Endothelial cell of umbilical vein (primary cell): ENCODE measurements around the gene SESN1. TPM values are rescaled to one million over a fixed set of nuclear protein-coding genes. Genes with fewer than 3 reads are reported as not detected.
"Not testable (repeated sequence)": the region's sequence is repeated elsewhere in the genome, so short reads cannot be mapped to it uniquely, and the experiment has no call there.

Source experiments
- BruUV-seq: library from RNA; stranded (reverse); fragments of 400-500 nt; replicated peaks from 2 replicates; lab custom pipeline; 2021; lab: Mats Ljungman, UMichigan
- CTCF ChIA-PET: fragments of 300-600, 350-600 bp; sonication (Branson Sonifier 250); formaldehyde crosslinking; loops from one replicate; lab custom pipeline; 2021; ENCODE audit warnings: antibody characterized with exemption, inconsistent platforms; lab: Charles Lee
- POLR2A ChIA-PET: fragments of 300-600, 350-600 bp; sonication (Branson Sonifier 250); formaldehyde crosslinking; loops from one replicate; lab custom pipeline; 2021; ENCODE audit warnings: antibody characterized with exemption, inconsistent platforms; lab: Charles Lee
- DNase-seq: peaks from one replicate; pipeline ENCODE4 v3.0.0-alpha.2; 2011; ENCODE audit warnings: low read depth, low spot score
- FAIRE-seq: peaks from 2 replicates; lab custom pipeline; 2011; peaks lifted over from hg19 to GRCh38; lab: Jason Lieb, UNC
- H2AFZ ChIP-seq: 2 replicates; pipeline ENCODE4 v1.6.0; 2012; ENCODE audit warnings: low read depth, low read length, control low read depth, inconsistent platforms
- H3K27ac ChIP-seq: 2 replicates; pipeline ENCODE4 v1.5.1; 2011; ENCODE audit warnings: low read depth, mild to moderate bottlenecking, control low read depth, low read length, moderate library complexity; ENCODE audit not compliant: insufficient read depth
- H3K27me3 ChIP-seq, 2 experiments: 2 replicates each; pipeline versions ENCODE4 v1.6.0 to v1.6.1; 2011; ENCODE audit warnings: low read length in 2 of 2, mixed read lengths in 1 of 2; ENCODE audit not compliant: control insufficient read depth in 2 of 2, insufficient read depth in 2 of 2
- H3K36me3 ChIP-seq, 2 experiments: 2 replicates in 1 of 2; 3 replicates in 1 of 2; pipeline ENCODE4 v1.5.1; 2011; ENCODE audit warnings: low read length in 2 of 2, mild to moderate bottlenecking in 1 of 2, moderate library complexity in 1 of 2; ENCODE audit not compliant: control insufficient read depth in 2 of 2, insufficient read depth in 2 of 2; ENCODE audit errors: extremely low read depth in 1 of 2
- H3K4me1 ChIP-seq: 3 replicates; pipeline ENCODE4 v1.5.1; 2011; ENCODE audit warnings: mild to moderate bottlenecking, low read length; ENCODE audit not compliant: control insufficient read depth, insufficient read depth; ENCODE audit errors: extremely low read depth
- H3K4me2 ChIP-seq: 2 replicates; pipeline ENCODE4 v1.6.1; 2011; ENCODE audit warnings: low read length, control low read depth, mixed read lengths; ENCODE audit not compliant: insufficient read depth
- H3K4me3 ChIP-seq, 3 experiments: fragments of 200-600 bp in 1 of 3; sonication (generic), shearing (Covaris generic) in 1 of 3; replicated peaks in 1 of 3; 2 replicates each; pipeline ENCODE4 v1.5.1; 2011 to 2016; ENCODE audit warnings: control low read depth in 3 of 3, low read length in 3 of 3, mild to moderate bottlenecking in 2 of 3, inconsistent platforms in 1 of 3, low read depth in 1 of 3, moderate library complexity in 1 of 3; ENCODE audit not compliant: insufficient read depth in 1 of 3
- H3K79me2 ChIP-seq: 2 replicates; pipeline ENCODE4 v1.6.0; 2012; ENCODE audit warnings: low read length, inconsistent platforms; ENCODE audit not compliant: control insufficient read depth, insufficient read depth
- H3K9ac ChIP-seq: replicated peaks from 2 replicates; pipeline ENCODE3; 2011; ENCODE audit warnings: low read length, control low read depth; ENCODE audit not compliant: insufficient read depth; ENCODE audit errors: extremely low read depth
- H3K9me1 ChIP-seq: replicated peaks from 3 replicates; pipeline ENCODE4 v1.6.0; 2011; ENCODE audit warnings: mild to moderate bottlenecking, low read length; ENCODE audit not compliant: control insufficient read depth, insufficient read depth; ENCODE audit errors: extremely low read depth
- H3K9me3 ChIP-seq: replicated peaks from 2 replicates; pipeline ENCODE4 v1.5.1; 2012; ENCODE audit warnings: low read length, inconsistent platforms; ENCODE audit not compliant: control insufficient read depth, insufficient read depth
- H4K20me1 ChIP-seq: replicated peaks from 2 replicates; pipeline ENCODE3; 2011; ENCODE audit warnings: mild to moderate bottlenecking, low read length; ENCODE audit not compliant: control insufficient read depth, insufficient read depth; ENCODE audit errors: extremely low read depth
- EZH2 ChIP-seq: IDR thresholded peaks from 2 replicates; pipeline ENCODE4 v1.6.1; 2012; ENCODE audit warnings: borderline replicate concordance, low read depth, mild to moderate bottlenecking, moderate library complexity, low read length, inconsistent platforms; ENCODE audit not compliant: severe bottlenecking
- GATA2 ChIP-seq: IDR thresholded peaks from 2 replicates; pipeline ENCODE4 v1.7.0; 2011; ENCODE audit warnings: low read depth, mild to moderate bottlenecking, moderate library complexity, mixed read lengths, low read length; ENCODE audit not compliant: insufficient read length, insufficient read depth
- POLR2A ChIP-seq: IDR thresholded peaks from 2 replicates; pipeline ENCODE4 v1.6.1; 2012; ENCODE audit warnings: low read depth, mild to moderate bottlenecking, control low read depth, low read length
- dilution Hi-C: fragments of 300-500 bp; cut with MboI; formaldehyde crosslinking; loops from one replicate; pipeline ENCODE4 v1.15.0; 2019; ENCODE audit warnings: low sequenced_read_pairs; ENCODE audit not compliant: extremely low pct_ligation_motif_present
- intact Hi-C: fragments of 100-400 bp; cut with micrococcal nuclease; formaldehyde crosslinking; loops from one replicate; pipeline ENCODE4 v1.10.0; 2022
- polyA plus RNA-seq, 4 experiments: library from polyadenylated mRNA; depleted of rRNA in 3 of 4; stranded (reverse) in 3 of 4; unstranded in 1 of 4; fragments of >200 nt; gene quantifications; 2 replicates each; pipeline versions ENCODE4 v1.2.1 to v1.2.3, GENCODE V29; 2011 to 2012; ENCODE audit warnings: missing spikeins in 1 of 4
- total RNA-seq: library from RNA; stranded (reverse); gene quantifications from 2 replicates; pipeline ENCODE4 v1.2.3, GENCODE V29; 2021
- TF ChIP-seq, protein P1 (sequence below): IDR thresholded peaks from 2 replicates; pipeline ENCODE4 v1.6.1; 2011; ENCODE audit not compliant: insufficient read depth, insufficient read length

The SESN1 gene
- total and polyA plus RNA-seq, 2 donors (not counting 3 experiments of a cell fraction or from before 2014, with no cell fraction given): 7.1 to 15.6 TPM

DNA sequence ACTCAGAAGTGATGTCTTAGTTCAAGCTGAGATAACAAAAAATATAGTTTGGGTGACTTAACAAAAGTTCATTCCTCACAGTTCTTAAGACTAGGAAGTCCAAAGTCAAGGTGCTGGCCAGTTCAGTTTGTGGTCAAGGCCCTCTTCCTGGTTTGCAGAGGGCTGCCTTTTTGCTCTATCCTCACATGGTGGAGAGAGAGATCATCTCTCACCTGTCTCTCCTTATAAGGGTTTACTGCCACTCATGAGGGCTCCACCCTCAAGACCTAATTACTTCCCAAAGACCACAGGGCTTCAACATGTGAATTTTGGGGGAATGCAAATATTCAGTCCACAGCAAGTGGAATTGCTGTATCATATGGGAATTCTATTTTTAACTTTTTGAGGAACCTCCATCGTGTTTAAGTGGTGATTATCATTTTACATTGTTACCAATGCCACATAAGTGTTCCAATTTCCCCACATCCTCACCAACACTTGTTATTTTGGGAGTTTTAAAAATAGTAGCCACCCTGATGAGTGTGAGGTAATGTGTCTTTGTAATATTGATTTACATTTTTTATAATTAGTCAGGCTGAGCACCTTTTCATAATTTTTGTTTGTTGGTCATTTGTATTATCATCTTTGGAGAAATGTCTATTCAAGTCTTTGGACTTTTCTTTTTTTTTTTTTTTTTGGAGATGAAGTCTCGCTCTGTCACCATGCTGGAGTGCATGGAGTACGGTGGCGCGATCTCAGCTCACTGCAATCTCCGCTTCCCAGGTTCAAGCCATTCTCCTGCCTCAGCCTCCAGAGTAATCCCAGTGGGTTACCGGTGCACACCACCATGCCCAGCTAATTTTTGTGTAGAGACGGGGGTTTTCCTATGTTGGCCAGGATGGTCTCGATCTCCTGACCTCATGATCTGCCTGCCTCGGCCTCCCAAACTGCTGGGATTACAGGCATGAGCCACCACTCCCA lies 112.2 kb downstream of the SESN1 start:
- dilution Hi-C loops (no loop called here), intact Hi-C loops (no loop called here)
- H2AFZ ChIP-seq: no peak overlapping the region
- H4K20me1 ChIP-seq: no peaks in the 10 kb centered on the region
- ChIA-PET CTCF (no interaction called here), POLR2A (no interaction called here)
- H3K4me3 ChIP-seq: no peak overlapping the region
- DNase-seq: no peak
- no peaks in the 10 kb centered on the region for H3K36me3 ChIP-seq
- no peak overlapping the region for H3K9ac ChIP-seq
- H3K79me2 ChIP-seq: no peaks in the 10 kb centered on the region
- H3K4me2 ChIP-seq: no peak overlapping the region
- no peaks in the 10 kb centered on the region for H3K9me1 ChIP-seq
- no peaks in the 10 kb centered on the region for H3K27me3 ChIP-seq
- H3K27ac ChIP-seq: no peak overlapping the region
- BruUV-seq: no TSS peak
- no peak for FAIRE-seq
- no peaks in the 10 kb centered on the region for H3K4me1 ChIP-seq
- TF ChIP-seq POLR2A (no peak), EZH2 (no peak), GATA2 (no peak)
- TF ChIP-seq, protein P1, sequence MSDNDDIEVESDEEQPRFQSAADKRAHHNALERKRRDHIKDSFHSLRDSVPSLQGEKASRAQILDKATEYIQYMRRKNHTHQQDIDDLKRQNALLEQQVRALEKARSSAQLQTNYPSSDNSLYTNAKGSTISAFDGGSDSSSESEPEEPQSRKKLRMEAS: no peak
- H3K9me3 ChIP-seq: no peaks in the 10 kb centered on the region

DNA sequence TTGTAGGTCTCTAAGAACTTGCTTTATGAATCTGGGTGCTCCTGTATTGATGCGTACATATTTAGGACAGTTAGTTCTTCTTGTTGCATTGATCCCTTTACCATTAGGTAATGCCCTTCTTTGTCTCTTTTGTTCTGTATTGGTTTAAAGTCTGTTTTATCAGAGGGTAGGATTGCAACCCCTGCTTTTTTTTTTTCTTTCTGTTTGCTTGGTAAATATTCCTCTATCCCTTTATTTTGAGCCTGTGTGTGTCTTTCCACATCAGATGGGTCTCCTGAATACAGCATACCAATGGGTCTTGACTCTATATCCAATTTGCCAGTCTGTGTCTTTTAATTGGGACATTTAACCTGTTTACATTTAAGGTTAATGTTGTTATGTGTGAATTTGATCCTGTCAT lies 116.0 kb downstream of the SESN1 start:
- H3K79me2 ChIP-seq, H3K36me3 ChIP-seq, BruUV-seq, intact Hi-C loops, H3K9me3 ChIP-seq, H4K20me1 ChIP-seq, H3K4me3 ChIP-seq, DNase-seq, H3K4me2 ChIP-seq, POLR2A ChIA-PET, H3K27ac ChIP-seq, H3K4me1 ChIP-seq, FAIRE-seq, H3K9me1 ChIP-seq, CTCF ChIA-PET, dilution Hi-C loops, H2AFZ ChIP-seq, H3K9ac ChIP-seq, H3K27me3 ChIP-seq: not testable (repeated sequence)
